Colonic mucosa (tissue), 4 donors: Measurements from ENCODE around the gene EXOC3L2. TPM values are rescaled to one million over a fixed set of nuclear protein-coding genes. Genes with fewer than 3 reads are reported as not detected.
"Not testable (repeated sequence)": the region's sequence is repeated elsewhere in the genome, so short reads cannot be mapped to it uniquely, and the experiment has no call there.

Experiments used
- DNase-seq: peaks from one replicate; pipeline ENCODE4 v3.0.0-alpha.2; 2020
- H3K27ac ChIP-seq: fragments of 200-600 bp; one replicate; pipeline ENCODE4 v1.8.0; 2021
- H3K27me3 ChIP-seq: fragments of 200-600 bp; one replicate; pipeline ENCODE4 v1.8.0; 2021
- H3K36me3 ChIP-seq: fragments of 200-600 bp; one replicate; pipeline ENCODE4 v1.8.0; 2021
- H3K4me1 ChIP-seq: fragments of 200-600 bp; one replicate; pipeline ENCODE4 v1.8.0; 2021; ENCODE audit warnings: mild to moderate bottlenecking
- H3K4me3 ChIP-seq: fragments of 200-600 bp; one replicate; pipeline ENCODE4 v1.8.0; 2021
- H3K9ac ChIP-seq, 2 donors: one replicate each; pipeline ENCODE4 v1.7.0; 2013; ENCODE audit warnings: control low read depth in 2 of 2, low read depth in 2 of 2, low read length in 2 of 2
- H3K9me3 ChIP-seq: fragments of 200-600 bp; one replicate; pipeline ENCODE4 v1.8.0; 2021
- CTCF ChIP-seq: fragments of 200-600 bp; IDR thresholded peaks from one replicate; pipeline ENCODE4 v1.8.0; 2022; ENCODE audit warnings: antibody characterized with exemption, mild to moderate bottlenecking
- intact Hi-C: fragments of 100-400 bp; cut with DNase I; formaldehyde crosslinking; loops from one replicate; pipeline ENCODE4 v1.14.1; 2022
- total RNA-seq, 2 donors: library from RNA; stranded (reverse); fragmentation: NEBNext Ultra II Directional in 1 of 2; extraction: Animal tissue kit (Norgen Biotek cat#: 25700) in 1 of 2; gene quantifications; one replicate each; pipeline ENCODE4 v1.2.1, GENCODE V29; 2021
- donor health status: healthy.
- donor health status: DM: no; HTN: no; CAD: no.
- donor health status: DM: no; HTN: no; CAD: no.

EXOC3L2 gene
- total RNA-seq, 2 donors from 2014 or later: 1.4 to 1.6 TPM

GRCh38 chr19:45231891-45232290 lies 13.3 kb downstream of the EXOC3L2 start:
- TF ChIP-seq CTCF: no peak
- no peak overlapping the region for H3K27ac ChIP-seq
- no peaks in the 10 kb centered on the region for H3K36me3 ChIP-seq
- no peak overlapping the region for H3K4me3 ChIP-seq
- peaks cover 19% of the 10 kb centered on the region for H3K27me3 ChIP-seq
- intact Hi-C loops: no loop called here
- no peaks in the 10 kb centered on the region for H3K4me1 ChIP-seq
- no peak overlapping the region for H3K9ac ChIP-seq
- no peak for DNase-seq
- H3K9me3 ChIP-seq: no peaks in the 10 kb centered on the region

- H3K9ac ChIP-seq, H3K27me3 ChIP-seq, DNase-seq, H3K9me3 ChIP-seq, H3K36me3 ChIP-seq, H3K4me1 ChIP-seq, intact Hi-C loops, H3K4me3 ChIP-seq, H3K27ac ChIP-seq: not testable (repeated sequence)
These were observed 16.2 kb downstream of the EXOC3L2 start for GRCh38 chr19:45229056-45229455.

DNA sequence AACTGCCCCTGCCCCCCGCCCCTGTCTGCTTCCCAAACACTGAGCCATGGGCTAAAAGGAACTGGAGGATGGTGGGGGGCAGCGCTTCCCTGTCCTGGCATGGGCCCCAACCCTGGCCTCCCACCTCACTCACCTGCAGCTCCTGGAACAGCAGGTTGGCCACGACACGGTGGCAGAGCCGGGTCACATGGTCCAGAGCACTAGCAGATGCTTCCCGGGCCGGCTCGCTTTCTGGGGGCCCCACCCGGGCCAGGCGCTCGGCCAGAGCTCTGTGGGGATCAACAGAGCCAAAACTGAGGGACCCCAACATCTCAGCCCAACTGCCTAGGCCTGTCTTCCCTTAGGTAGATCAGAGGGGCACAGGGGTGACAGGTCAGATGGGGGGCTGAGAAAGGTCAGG lies 20.6 kb downstream of the EXOC3L2 start:
- Histone ChIP-seq H3K27ac (no peak overlapping the region), H3K9ac (no peak overlapping the region), H3K36me3 (no peaks in the 10 kb centered on the region), H3K9me3 (no peaks in the 10 kb centered on the region), H3K4me1 (no peaks in the 10 kb centered on the region), H3K27me3 (no peaks in the 10 kb centered on the region), H3K4me3 (no peak overlapping the region)
- intact Hi-C loops: no loop called here
- no peak for TF ChIP-seq CTCF
- DNase-seq: no peak

DNA sequence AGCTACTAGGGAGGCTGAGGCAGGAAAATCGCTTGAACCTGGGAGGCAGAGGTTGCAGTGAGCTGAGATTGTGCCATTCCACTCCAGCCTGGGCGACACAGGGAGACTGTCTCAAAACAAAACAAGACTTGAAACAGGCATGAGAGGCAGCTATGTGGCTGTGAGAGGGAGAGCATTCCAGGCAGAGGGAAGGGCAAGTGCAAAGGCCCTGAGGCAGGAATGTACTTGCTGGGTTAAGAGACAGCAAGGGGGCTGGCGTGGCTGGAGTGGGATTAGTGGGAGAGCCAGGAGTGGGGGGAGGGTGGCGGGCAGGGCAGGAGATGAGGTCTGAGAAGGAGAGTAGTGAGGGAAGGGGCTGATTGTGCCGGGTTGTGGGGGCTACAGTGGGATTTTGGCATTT lies 21.3 kb downstream of the EXOC3L2 start:
- H3K27me3 ChIP-seq: peaks cover under 1% of the 10 kb centered on the region
- intact Hi-C loops: no loop called here
- no peaks in the 10 kb centered on the region for H3K9me3 ChIP-seq
- no peak overlapping the region for H3K9ac ChIP-seq
- DNase-seq: no peak
- TF ChIP-seq CTCF: no peak
- no peak overlapping the region for H3K4me3 ChIP-seq
- no peaks in the 10 kb centered on the region for H3K36me3 ChIP-seq
- no peaks in the 10 kb centered on the region for H3K4me1 ChIP-seq
- H3K27ac ChIP-seq: no peak overlapping the region

GRCh38 chr19:45222724-45223123 lies 22.5 kb downstream of the EXOC3L2 start:
- Histone ChIP-seq H3K27ac (no peak overlapping the region), H3K4me3 (no peak overlapping the region), H3K36me3 (no peaks in the 10 kb centered on the region), H3K9ac (no peak overlapping the region), H3K27me3 (peaks cover 12% of the 10 kb centered on the region), H3K4me1 (no peaks in the 10 kb centered on the region), H3K9me3 (no peaks in the 10 kb centered on the region)
- intact Hi-C loops: no loop called here
- DNase-seq: no peak
- TF ChIP-seq CTCF: no peak

DNA sequence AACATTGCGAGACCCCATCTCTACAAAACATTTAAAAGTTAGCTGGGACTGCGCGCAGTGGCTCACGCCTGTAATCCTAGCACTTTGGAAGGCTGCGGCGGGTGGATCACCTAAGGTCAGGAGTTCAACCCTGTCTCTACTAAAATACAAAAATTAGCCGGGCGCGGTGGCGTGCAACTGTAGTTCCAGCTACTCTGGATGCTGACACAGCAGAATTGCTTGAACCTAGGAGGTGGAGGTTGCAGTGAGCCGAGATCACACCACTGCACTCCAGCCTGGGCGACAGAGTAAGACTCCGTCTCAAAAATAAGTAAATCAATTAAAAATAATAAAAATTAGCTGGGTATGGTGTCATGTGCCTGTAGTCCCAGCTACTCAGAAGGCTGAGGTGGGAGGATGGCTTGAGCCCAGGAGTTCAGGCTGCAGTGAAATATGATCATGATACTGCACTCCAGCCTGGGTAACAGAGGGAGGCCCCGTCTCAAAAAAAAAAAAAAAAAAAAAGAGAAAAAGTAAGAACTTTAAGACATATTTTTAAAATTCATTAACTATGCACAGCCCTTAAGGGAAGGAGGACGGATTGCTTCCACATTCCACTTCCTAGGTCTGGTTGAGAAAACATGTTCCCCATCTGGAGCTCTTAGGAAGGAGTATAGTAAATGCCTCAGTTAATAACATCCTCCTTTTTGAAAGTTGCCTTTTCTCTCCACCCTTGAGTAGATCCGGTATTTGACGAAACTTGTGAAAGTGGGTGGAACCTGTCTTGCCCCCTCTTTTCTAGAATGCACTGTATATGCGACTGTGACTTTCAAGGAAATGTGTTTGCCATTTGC lies 26.1 kb downstream of the EXOC3L2 start:
- Histone ChIP-seq H3K4me1 (no peaks in the 10 kb centered on the region), H3K9ac (no peak overlapping the region), H3K4me3 (no peak overlapping the region), H3K27ac (no peak overlapping the region), H3K9me3 (no peaks in the 10 kb centered on the region), H3K36me3 (no peaks in the 10 kb centered on the region), H3K27me3 (peaks cover 34% of the 10 kb centered on the region)
- DNase-seq: no peak
- no peak for TF ChIP-seq CTCF
- intact Hi-C loops: no loop called here
